NCI-H1694 treated with DMSO at 0.1 percent for 48 hours (cell line): Measurements from ENCODE around the gene CDK14.
A peak's percentile ranks its signal among the peaks of the same experiment; 100 is the strongest.
"Not testable (repeated sequence)": the region's sequence is repeated elsewhere in the genome, so short reads cannot be mapped to it uniquely, and the experiment has no call there.

ENCODE experiments used
- DNase-seq: peaks from one replicate; lab custom pipeline; 2025; lab: John Stamatoyannopoulos, UW

Gene CDK14

GRCh38 chr7:90629297-90629918, 33.3 kb downstream of the CDK14 start:
- DNase-seq, result peak; percentile 78

- no peak for DNase-seq
These were observed 35.4 kb downstream of the CDK14 start for GRCh38 chr7:90631502-90631901.

GRCh38 chr7:90639683-90640082, 43.6 kb downstream of the CDK14 start:
- DNase-seq, result not testable (repeated sequence)

GRCh38 chr7:90642978-90643377, 46.9 kb downstream of the CDK14 start:
- DNase-seq, result no peak

GRCh38 chr7:90645784-90646183, 49.7 kb downstream of the CDK14 start:
- no peak for DNase-seq

- no peak for DNase-seq
These were observed 52.0 kb downstream of the CDK14 start for GRCh38 chr7:90648107-90648506.

GRCh38 chr7:90648834-90649233, 52.7 kb downstream of the CDK14 start:
- no peak for DNase-seq

GRCh38 chr7:90654718-90655427, 58.8 kb downstream of the CDK14 start:
- no peak for DNase-seq

GRCh38 chr7:90655566-90655965, 59.4 kb downstream of the CDK14 start:
- DNase-seq, result no peak

- DNase-seq, result no peak
These were observed 61.4 kb downstream of the CDK14 start for GRCh38 chr7:90657481-90657880.

- no peak for DNase-seq
These were observed 64.0 kb downstream of the CDK14 start for GRCh38 chr7:90660100-90660499.

- no peak for DNase-seq
These were observed 64.7 kb downstream of the CDK14 start for GRCh38 chr7:90660819-90661218.

- DNase-seq, result no peak
These were observed 65.4 kb downstream of the CDK14 start for GRCh38 chr7:90661290-90662151.

GRCh38 chr7:90663176-90663575, 67.1 kb downstream of the CDK14 start:
- DNase-seq, result no peak

GRCh38 chr7:90666186-90666585, 70.1 kb downstream of the CDK14 start:
- no peak for DNase-seq

GRCh38 chr7:90668992-90669391, 72.9 kb downstream of the CDK14 start:
- no peak for DNase-seq

GRCh38 chr7:90669492-90669891, 73.4 kb downstream of the CDK14 start:
- no peak for DNase-seq

- no peak for DNase-seq
These were observed 75.5 kb downstream of the CDK14 start for GRCh38 chr7:90671571-90671970.

- no peak for DNase-seq
These were observed 76.1 kb downstream of the CDK14 start for GRCh38 chr7:90672210-90672609.

GRCh38 chr7:90674625-90675024, 78.5 kb downstream of the CDK14 start:
- no peak for DNase-seq

GRCh38 chr7:90675982-90676381, 79.9 kb downstream of the CDK14 start:
- DNase-seq, result no peak

GRCh38 chr7:90677486-90678404, 81.6 kb downstream of the CDK14 start:
- DNase-seq, result no peak
